GM12878 (cell line): ENCODE data around the gene PGGT1B. TPM values are rescaled to one million over a fixed set of nuclear protein-coding genes. Genes with fewer than 3 reads are reported as not detected.

Experiments used
- BCL11A ChIP-seq: IDR thresholded peaks from 2 replicates; pipeline ENCODE4 v1.6.1; 2011; ENCODE audit warnings: low read depth, low read length
- BCL3 ChIP-seq: IDR thresholded peaks from 2 replicates; pipeline ENCODE4 v1.6.1; 2011; ENCODE audit warnings: borderline replicate concordance, low read depth, mild to moderate bottlenecking, moderate library complexity, low read length; ENCODE audit not compliant: insufficient read depth, poor library complexity, severe bottlenecking
- POLR2A ChIP-seq: IDR thresholded peaks from 2 replicates; pipeline ENCODE4 v1.6.1; 2011; ENCODE audit warnings: low read depth, mild to moderate bottlenecking, low read length
- PRDM15 ChIP-seq: fragments of 450-650 bp; formaldehyde crosslinking; IDR thresholded peaks from 2 replicates; pipeline ENCODE4 v1.4.0; 2020; ENCODE audit warnings: mild to moderate bottlenecking, moderate library complexity
- ZBTB33 ChIP-seq: fragments of 450-650 bp; IDR thresholded peaks from 2 replicates; pipeline ENCODE4 v1.6.1; 2017; ENCODE audit warnings: mild to moderate bottlenecking
- polyA plus RNA-seq, 11 experiments: library from polyadenylated mRNA; depleted of rRNA in 4 of 11; unstranded in 6 of 11; stranded (reverse) in 5 of 11; fragments of >200 nt; fragmentation: Nextera tagmentation in 4 of 11; fragmentation: Illumina TruSeq in 1 of 11; extraction: Ambion mirVana in 4 of 11; extraction: Trizol in 1 of 11; gene quantifications; 1 replicate in 1 of 11; 2 replicates in 10 of 11; pipeline versions ENCODE4 v1.2.1 to v1.2.3, GENCODE V29; 2011 to 2016; ENCODE audit warnings: inconsistent platforms in 2 of 11, missing spikeins in 2 of 11, low read depth in 1 of 11
- total RNA-seq, 4 experiments: library from RNA; depleted of rRNA in 3 of 4; stranded (reverse); fragments of >200 nt in 3 of 4; fragmentation: Illumina TruSeq in 1 of 4; extraction: Trizol in 1 of 4; gene quantifications; 2 replicates each; pipeline versions ENCODE4 v1.2.1 to v1.2.3, GENCODE V29; 2013 to 2021

The PGGT1B gene
- total and polyA plus RNA-seq, 10 of the 15 experiments (the other 5 are each of a cell fraction or from before 2014, with no cell fraction given) = 5.0 to 38.4 (median 13.9) TPM

GRCh38 chr5:115296124-115297022 is 33.7 kb upstream of the PGGT1B start, which contains the start of gene CCDC112 (continued):
- TF ChIP-seq ZBTB33 (no peak), POLR2A (peak; percentile 64), PRDM15 (CRISPR knock-in tag) (no peak), BCL3 (no peak), BCL11A (no peak)
